Memory B cell (primary cell): ENCODE data around the gene HSF2BP.
"Not testable (repeated sequence)": the region's sequence is repeated elsewhere in the genome, so short reads cannot be mapped to it uniquely, and the experiment has no call there.

Experiments
- ATAC-seq: fragments of 150-1000 bp; cut with Tn5 transposase; 2 replicates; pipeline ENCODE4 v1.10.0; 2021; ENCODE audit warnings: low read depth, mild to moderate bottlenecking, moderate library complexity
- DNase-seq, 2 donors: peaks; one replicate each; pipeline ENCODE4 v3.0.0; 2022; ENCODE audit warnings: low spot score in 2 of 2
- H3K27ac Mint-ChIP-seq: one replicate; pipeline ENCODE4 v1.8.0; 2022; ENCODE audit warnings: mild to moderate bottlenecking, moderate library complexity, mixed read lengths
- H3K27me3 Mint-ChIP-seq: one replicate; pipeline ENCODE4 v1.8.0; 2022; ENCODE audit warnings: mixed read lengths
- H3K36me3 Mint-ChIP-seq: one replicate; pipeline ENCODE4 v1.8.0; 2022; ENCODE audit warnings: mild to moderate bottlenecking, mixed read lengths
- H3K4me1 Mint-ChIP-seq: one replicate; pipeline ENCODE4 v1.8.0; 2022; ENCODE audit warnings: mixed read lengths
- H3K4me3 Mint-ChIP-seq: one replicate; pipeline ENCODE4 v1.8.0; 2022; ENCODE audit warnings: mild to moderate bottlenecking, moderate library complexity, mixed read lengths
- H3K9me3 Mint-ChIP-seq: one replicate; pipeline ENCODE4 v1.8.0; 2022; ENCODE audit warnings: mixed read lengths

The HSF2BP gene

DNA sequence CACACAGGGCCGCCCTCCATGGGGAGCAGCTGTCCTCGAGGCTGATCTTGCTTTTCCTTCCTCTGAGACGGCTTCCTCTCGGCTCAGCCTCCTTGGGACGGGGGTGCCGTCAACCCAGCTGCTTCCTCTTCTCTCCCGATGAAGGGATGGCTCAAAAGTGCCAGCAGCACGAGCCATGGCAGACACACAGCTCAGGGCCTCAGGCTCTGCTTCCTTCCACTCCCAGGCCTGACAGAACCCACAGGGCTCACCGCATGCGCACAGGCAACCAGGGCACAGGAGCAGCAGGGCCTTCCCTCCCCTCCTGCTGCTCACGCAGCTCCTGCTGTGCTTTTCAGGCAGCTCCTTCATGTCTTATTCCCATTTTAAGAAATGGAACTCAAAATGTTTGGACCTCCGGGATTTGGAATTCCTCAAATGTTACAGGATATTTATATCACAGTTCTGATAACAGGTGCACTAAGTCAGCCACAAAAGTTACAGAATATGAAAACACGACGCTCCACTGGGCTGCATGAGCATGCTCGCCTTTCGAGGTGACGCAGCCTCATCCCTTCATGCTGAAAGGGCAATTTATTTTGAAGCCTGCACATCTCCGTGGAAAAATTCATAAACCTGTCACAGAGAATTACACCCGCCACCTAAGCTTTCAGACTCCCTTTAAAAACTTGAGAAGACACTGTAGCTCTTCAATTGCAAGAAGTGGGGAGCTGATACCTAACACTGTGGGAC, 84.4 kb downstream of the HSF2BP start:
- Mint-ChIP-seq H3K36me3 (no peaks in the 10 kb centered on the region), H3K4me3 (no peak overlapping the region), H3K27ac (no peak overlapping the region), H3K4me1 (no peaks in the 10 kb centered on the region), H3K9me3 (no peaks in the 10 kb centered on the region), H3K27me3 (peaks cover 16% of the 10 kb centered on the region)
- DNase-seq (no peak), ATAC-seq (no peak)

DNA sequence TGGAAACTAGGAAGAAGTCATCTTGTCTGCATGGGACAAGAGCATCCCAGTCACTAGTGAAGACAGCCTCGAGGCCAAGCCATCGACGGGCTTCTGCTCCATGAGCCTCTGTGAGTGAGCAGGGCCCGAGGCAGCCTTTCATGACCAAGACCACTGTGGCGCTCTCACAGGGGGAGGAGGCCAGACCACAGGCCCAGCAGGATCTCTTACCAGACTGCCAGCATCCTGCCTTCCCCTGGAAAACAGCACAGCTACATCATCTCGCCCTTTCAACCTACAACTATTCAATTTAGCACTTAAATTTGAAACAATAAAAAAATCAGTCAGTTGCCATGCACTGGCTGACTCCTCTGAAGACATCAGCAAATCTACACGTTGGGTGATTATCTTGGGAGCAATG, 85.4 kb downstream of the HSF2BP start:
- Mint-ChIP-seq H3K4me3 (no peak overlapping the region), H3K9me3 (no peaks in the 10 kb centered on the region), H3K27me3 (peaks cover 14% of the 10 kb centered on the region), H3K4me1 (no peaks in the 10 kb centered on the region), H3K36me3 (no peaks in the 10 kb centered on the region), H3K27ac (no peak overlapping the region)
- ATAC-seq: no peak
- no peak for DNase-seq

DNA sequence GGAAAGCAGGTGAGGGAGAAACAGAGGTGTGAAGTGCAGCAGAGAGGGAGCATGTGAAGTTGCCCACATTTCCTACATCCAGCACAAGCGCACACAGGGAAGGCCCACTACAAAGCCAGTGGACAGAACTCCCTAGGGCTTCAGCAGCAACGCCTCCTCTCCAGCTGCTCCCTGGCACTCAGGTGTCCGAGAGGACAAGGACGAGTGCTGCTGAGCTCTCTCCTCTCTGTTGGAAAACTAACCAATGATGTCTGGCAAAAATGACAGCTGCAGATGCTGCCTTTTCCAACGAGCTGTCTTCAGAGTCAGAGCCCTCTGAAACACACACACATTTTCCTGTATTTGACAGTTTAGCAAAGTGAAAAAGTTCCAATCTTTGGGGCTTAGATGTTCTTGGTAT, 86.8 kb downstream of the HSF2BP start:
- Mint-ChIP-seq H3K36me3 (no peaks in the 10 kb centered on the region), H3K27ac (no peak overlapping the region), H3K4me3 (no peak overlapping the region), H3K27me3 (peaks cover 8% of the 10 kb centered on the region), H3K9me3 (no peaks in the 10 kb centered on the region), H3K4me1 (no peaks in the 10 kb centered on the region)
- no peak for ATAC-seq
- DNase-seq: no peak

DNA sequence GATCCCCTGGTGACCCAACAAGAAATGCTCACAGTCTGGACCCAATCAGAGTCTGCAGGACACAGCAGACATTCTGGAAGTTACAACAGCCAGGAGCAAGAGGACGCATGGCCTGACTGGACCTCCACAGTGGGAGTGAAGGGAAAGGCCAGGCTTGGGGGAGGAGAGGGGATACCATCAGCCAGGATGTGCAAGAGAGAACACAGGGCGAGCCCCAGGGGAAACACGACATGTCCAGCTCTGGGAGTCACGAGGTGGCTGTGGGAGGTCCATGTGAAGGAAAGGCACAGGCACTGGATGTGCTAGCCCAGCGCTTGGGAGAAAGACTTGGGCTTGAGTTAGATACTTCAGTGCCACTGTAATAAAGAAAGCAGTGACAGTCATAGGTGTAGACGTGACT, 87.3 kb downstream of the HSF2BP start:
- no peak for DNase-seq
- no peak for ATAC-seq
- H3K27ac Mint-ChIP-seq: no peak overlapping the region
- H3K4me1 Mint-ChIP-seq: no peaks in the 10 kb centered on the region
- H3K36me3 Mint-ChIP-seq: no peaks in the 10 kb centered on the region
- no peak overlapping the region for H3K4me3 Mint-ChIP-seq
- H3K27me3 Mint-ChIP-seq: peaks cover 8% of the 10 kb centered on the region
- no peaks in the 10 kb centered on the region for H3K9me3 Mint-ChIP-seq

DNA sequence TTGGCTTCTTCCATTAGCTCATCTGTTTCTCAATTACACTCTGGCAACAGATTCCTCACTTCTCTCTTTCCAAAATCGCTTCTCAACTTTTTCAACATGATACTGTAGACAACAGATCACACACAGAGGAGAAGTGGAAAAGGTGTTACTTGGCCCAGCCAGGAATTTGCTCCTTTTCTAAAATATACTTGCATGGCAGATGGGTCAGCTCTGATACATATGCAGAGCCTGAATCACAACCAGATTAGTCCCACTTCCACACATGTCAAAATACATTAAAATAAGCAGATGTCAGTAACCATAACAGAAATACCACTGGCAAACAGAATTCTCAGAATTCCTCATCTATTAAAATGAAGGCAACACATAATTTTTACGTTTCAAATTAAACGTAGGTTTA, 89.1 kb downstream of the HSF2BP start:
- not testable (repeated sequence) for H3K36me3 Mint-ChIP-seq, H3K27ac Mint-ChIP-seq, H3K4me3 Mint-ChIP-seq, H3K4me1 Mint-ChIP-seq, H3K27me3 Mint-ChIP-seq, DNase-seq, H3K9me3 Mint-ChIP-seq, ATAC-seq

DNA sequence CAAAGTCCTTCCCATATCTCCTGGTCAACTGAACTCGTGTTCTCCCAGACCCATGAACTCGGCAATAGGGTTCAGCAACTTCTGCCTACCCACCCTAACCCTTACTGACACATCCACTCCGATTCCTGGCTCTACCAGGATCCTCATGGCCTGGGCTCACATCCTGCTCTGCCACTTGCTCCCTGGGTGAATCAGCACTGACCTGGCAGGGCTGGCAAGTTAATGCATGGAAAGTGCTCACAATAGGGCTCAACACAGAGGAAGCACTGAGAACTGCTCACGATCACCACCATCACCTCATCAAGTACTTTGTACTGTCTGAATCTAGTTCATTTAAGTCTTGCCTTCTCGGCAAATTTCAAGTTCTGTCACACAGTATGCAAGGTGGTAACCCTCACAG, 96.8 kb downstream of the HSF2BP start:
- ATAC-seq, H3K4me3 Mint-ChIP-seq, DNase-seq, H3K27me3 Mint-ChIP-seq, H3K4me1 Mint-ChIP-seq, H3K27ac Mint-ChIP-seq, H3K36me3 Mint-ChIP-seq, H3K9me3 Mint-ChIP-seq: not testable (repeated sequence)

DNA sequence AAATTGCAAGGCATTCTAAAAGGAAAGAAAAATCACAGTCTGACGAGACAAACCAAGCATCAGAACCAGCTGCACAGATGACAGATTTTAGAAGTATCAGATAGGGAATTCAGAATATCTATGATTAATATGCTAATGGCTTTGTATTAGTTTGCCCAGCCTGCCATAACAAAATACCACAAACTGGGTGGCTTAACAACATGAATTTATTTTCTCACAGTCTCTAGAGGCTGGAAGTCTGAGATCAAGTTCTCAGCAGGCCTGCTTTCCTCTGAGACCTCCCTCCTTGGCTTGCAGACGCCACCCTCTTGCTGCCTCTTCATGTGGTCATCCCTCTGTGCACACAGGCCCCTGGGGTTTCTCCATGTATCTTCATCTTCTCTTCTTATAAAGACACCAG, 118.7 kb downstream of the HSF2BP start:
- H3K36me3 Mint-ChIP-seq, H3K4me3 Mint-ChIP-seq, H3K27me3 Mint-ChIP-seq, H3K9me3 Mint-ChIP-seq, ATAC-seq, H3K27ac Mint-ChIP-seq, H3K4me1 Mint-ChIP-seq, DNase-seq: not testable (repeated sequence)

DNA sequence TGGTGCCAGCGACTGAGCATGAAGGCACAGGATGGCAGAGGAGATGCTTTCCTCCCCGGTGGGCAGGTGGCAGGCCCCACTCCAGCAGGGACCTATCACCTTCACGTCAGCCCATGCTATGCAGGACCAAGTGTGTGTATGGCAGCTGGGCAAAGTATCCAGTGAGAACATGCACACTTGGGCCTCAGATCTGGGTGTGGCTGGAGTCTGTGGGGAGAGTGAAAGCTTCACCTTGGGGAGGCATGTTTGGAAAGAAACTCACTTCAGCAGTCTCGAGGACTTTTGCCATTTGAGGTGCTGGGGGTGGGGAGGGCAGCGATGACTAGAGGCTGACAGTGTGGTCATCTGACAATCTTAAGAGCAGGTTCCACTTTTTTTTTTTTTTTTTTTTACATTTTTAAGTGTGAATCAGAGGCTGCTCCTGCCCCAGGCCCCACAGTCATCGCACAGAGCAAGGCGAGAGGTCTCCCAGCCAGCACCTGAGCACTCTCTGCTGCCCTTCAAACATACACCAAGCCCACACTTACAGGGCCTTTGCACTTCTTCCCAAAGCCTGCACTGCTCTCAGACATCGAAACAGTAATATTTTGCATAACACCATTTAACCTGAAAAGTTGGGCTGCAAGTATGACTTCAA, 136.7 kb downstream of the HSF2BP start:
- not testable (repeated sequence) for H3K27ac Mint-ChIP-seq, ATAC-seq, H3K4me1 Mint-ChIP-seq, H3K36me3 Mint-ChIP-seq, DNase-seq, H3K4me3 Mint-ChIP-seq, H3K9me3 Mint-ChIP-seq, H3K27me3 Mint-ChIP-seq

DNA sequence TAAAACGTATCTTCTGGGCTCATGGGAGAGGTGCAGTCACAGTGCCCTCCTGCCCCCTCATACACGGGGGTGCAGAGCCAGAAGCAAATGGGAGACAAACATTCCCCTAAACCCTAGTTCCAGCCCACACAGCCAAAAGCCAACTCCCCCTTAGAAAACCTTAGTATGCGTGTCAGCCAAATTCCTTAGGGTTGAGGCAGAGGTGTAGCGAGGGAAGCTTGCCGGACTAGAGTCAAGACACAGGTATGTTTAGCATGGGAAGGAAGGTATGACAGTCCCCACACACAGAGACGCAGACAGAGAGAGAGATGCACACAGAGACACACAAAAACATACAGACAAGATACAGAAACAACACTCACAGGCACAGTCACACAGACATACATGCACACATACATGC, 141.6 kb downstream of the HSF2BP start:
- H3K4me1 Mint-ChIP-seq, ATAC-seq, H3K36me3 Mint-ChIP-seq, H3K4me3 Mint-ChIP-seq, H3K27me3 Mint-ChIP-seq, DNase-seq, H3K27ac Mint-ChIP-seq, H3K9me3 Mint-ChIP-seq: not testable (repeated sequence)

DNA sequence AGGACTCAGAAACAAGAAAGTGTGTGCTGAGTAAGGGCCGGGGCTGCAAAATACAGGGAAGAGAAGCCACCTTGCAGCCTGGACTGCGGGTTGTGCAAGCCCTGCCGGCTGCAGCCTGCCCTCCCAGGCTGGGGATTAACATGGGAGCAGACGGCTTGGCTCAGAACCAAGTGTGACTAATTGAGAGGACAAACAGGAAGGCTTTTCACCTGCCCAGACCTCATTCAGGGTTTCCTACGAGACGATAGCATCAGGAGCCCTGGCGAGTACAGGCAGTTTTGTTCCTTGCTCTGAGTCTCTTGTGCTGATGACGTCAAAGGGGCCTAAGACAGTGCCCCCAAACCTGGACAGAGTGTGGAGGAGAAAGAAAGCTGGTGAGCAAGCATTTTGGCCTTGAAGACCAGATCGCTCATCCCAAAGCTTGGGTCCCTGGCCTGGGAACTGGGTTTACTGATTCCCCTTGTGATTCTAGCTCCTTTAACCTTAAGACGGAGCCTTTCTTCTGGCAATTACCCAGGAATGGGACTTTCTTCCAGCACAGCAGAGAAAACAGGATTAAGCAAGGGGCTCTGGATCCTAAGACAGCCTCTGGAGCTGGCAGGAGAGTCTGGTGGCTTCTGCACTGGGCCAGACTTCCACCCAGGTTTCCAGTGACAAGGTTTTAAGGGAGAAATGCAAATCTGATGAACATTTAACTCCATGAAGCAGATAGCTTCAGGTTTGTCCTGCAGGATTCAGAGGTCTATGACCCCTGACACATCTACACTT, 142.2 kb downstream of the HSF2BP start:
- H3K4me3 Mint-ChIP-seq, H3K9me3 Mint-ChIP-seq, ATAC-seq, H3K27ac Mint-ChIP-seq, H3K36me3 Mint-ChIP-seq, H3K27me3 Mint-ChIP-seq, H3K4me1 Mint-ChIP-seq, DNase-seq: not testable (repeated sequence)

DNA sequence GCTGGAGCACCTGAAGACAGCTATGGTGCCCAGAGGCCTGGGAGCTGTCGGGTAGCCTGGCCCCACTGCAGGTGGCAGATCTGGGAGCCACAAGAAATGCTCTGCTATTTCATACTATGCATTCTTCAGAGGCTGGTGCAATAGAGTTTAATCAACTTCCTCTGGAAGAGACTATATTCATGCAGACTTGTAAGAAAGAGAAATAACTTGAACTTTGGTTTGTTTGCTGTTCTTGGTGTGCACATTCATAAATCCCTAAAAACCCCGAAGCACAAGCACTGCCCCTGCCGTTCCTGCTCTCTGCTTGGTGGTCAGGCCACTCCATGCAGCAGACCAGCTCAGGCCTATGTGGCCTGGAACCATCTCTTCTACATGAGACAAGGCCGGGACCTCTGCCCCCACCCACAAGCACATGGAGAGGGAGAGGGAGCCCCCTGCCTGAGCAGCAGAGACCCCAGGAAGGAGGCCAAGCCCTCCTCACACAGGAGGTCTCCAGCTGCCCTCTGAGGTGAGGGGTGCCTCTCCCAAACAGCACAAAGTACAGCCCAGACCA, 142.9 kb downstream of the HSF2BP start:
- H3K4me1 Mint-ChIP-seq, H3K27me3 Mint-ChIP-seq, H3K27ac Mint-ChIP-seq, DNase-seq, H3K4me3 Mint-ChIP-seq, ATAC-seq, H3K9me3 Mint-ChIP-seq, H3K36me3 Mint-ChIP-seq: not testable (repeated sequence)

DNA sequence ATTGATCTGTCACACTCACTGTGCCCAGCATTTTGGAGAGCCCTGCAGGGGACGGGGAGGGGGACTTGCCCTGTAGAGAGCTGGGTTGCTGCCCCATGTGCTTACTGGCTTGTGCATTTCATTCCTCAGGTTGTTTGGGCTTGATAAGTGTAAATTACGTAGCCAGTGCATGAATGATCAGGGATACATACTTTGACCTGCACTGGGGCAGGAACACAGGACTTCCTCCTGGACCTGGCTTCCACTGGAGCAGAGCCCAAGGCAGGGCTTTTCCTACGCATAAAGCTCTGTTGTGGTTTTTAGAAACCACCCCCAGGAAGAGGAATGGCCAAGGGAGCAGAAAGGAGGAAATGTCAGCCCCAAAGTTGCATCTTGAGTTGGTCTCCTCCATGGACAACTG, 144.5 kb downstream of the HSF2BP start:
- not testable (repeated sequence) for H3K36me3 Mint-ChIP-seq, H3K27ac Mint-ChIP-seq, H3K27me3 Mint-ChIP-seq, H3K4me1 Mint-ChIP-seq, H3K9me3 Mint-ChIP-seq, H3K4me3 Mint-ChIP-seq, ATAC-seq, DNase-seq

DNA sequence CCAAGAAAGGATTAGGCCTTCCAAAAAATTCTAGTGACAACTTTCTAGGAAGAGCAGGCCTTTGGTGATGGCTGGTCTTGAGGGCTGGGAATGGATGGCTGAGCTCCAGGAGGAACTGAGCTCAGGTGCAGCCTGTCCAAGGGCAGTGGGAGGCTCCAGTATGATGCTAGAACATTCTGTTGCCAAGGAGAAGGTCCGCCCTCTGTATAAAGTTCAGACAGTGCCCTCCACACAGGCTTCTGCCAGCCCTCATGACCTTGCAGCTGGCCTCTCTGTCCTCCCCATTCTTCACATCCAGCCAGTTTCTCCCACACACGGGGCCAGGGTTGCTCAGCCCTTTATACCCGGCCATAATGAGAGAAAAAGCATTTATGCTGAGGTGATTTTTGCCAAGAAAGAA, 146.3 kb downstream of the HSF2BP start:
- not testable (repeated sequence) for DNase-seq, H3K27me3 Mint-ChIP-seq, H3K4me3 Mint-ChIP-seq, ATAC-seq, H3K27ac Mint-ChIP-seq, H3K36me3 Mint-ChIP-seq, H3K9me3 Mint-ChIP-seq, H3K4me1 Mint-ChIP-seq

DNA sequence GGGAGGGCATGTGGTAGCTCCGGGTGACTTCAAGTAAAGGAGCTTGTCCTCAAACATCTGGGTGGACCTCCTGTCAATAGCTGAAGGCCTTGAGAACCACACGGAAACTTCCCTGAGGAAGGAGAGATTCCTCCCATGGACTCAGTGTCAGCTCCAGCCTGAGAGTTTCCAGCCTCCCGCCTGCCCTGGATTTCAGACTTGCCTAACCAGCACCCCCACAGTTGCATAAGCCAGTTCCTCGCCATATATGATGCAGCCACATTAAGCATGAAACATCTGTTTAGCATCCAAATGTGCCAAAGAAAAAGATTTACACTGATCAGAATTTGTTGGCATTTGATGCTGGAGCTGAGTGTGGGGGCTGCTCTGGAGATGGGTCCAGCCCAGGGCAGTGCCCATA, 148.1 kb downstream of the HSF2BP start:
- not testable (repeated sequence) for DNase-seq, H3K4me3 Mint-ChIP-seq, H3K9me3 Mint-ChIP-seq, H3K4me1 Mint-ChIP-seq, H3K36me3 Mint-ChIP-seq, ATAC-seq, H3K27ac Mint-ChIP-seq, H3K27me3 Mint-ChIP-seq
